Adrenal gland (tissue), 19 donors: ENCODE data around the gene DTD1. TPM values are rescaled to one million over a fixed set of nuclear protein-coding genes. Genes with fewer than 3 reads are reported as not detected.
A peak's percentile ranks its signal among the peaks of the same experiment; 100 is the strongest.

ENCODE experiments used
- DNase-seq, 7 donors: peaks; one replicate each; pipeline ENCODE4 v3.0.0-alpha.2; 2019 to 2020
- H3K27ac ChIP-seq, 5 donors: fragments of 200-600 bp; sonication (generic) in 4 of 5; 1 replicate in 3 of 5; 2 replicates in 2 of 5; pipeline versions ENCODE4 v1.5.1 to v1.8.0; 2016 to 2020; ENCODE audit warnings: mild to moderate bottlenecking in 1 of 5
- H3K27me3 ChIP-seq: fragments of 200-600 bp; 2 replicates; pipeline ENCODE4 v1.8.0; 2021
- H3K36me3 ChIP-seq, 2 donors: fragments of 200-600 bp; replicated peaks in 1 of 2; 1 replicate in 1 of 2; 2 replicates in 1 of 2; pipeline versions ENCODE4 v1.5.1 to v1.8.0; 2018 to 2022
- H3K4me1 ChIP-seq, 2 donors: fragments of 200-600 bp; replicated peaks in 1 of 2; 1 replicate in 1 of 2; 2 replicates in 1 of 2; pipeline versions ENCODE4 v1.5.1 to v1.8.0; 2018 to 2021
- H3K4me3 ChIP-seq, 4 donors: fragments of 200-600 bp; sonication (generic) in 3 of 4; one replicate each; pipeline ENCODE4 v1.5.1; 2016 to 2018
- H3K9me3 ChIP-seq, 3 donors: fragments of 200-600 bp; sonication (generic) in 1 of 3; replicated peaks in 1 of 3; 1 replicate in 2 of 3; 2 replicates in 1 of 3; pipeline versions ENCODE4 v1.5.1 to v1.8.0; 2016 to 2021
- CTCF ChIP-seq, 6 experiments: fragments of 450-650 bp in 4 of 6; fragments of 200-600 bp in 2 of 6; sonication (generic) in 1 of 6; IDR thresholded peaks; 1 replicate in 5 of 6; 2 replicates in 1 of 6; pipeline versions ENCODE4 v1.5.1 to v1.8.0; 2016 to 2021; ENCODE audit warnings: antibody characterized with exemption in 6 of 6, mild to moderate bottlenecking in 2 of 6, moderate library complexity in 1 of 6
- POLR2A ChIP-seq, 2 donors: fragments of 450-650 bp; IDR thresholded peaks; one replicate each; pipeline ENCODE4 v1.6.1; 2017; ENCODE audit warnings: antibody characterized with exemption in 2 of 2, mild to moderate bottlenecking in 2 of 2, moderate library complexity in 1 of 2
- WGBS, 4 donors: extraction: QIAGEN DNeasy Blood & Tissue Kit in 2 of 4; methylation state at CpG; one replicate each; pipeline versions ENCODE4 v1.1.5 to v1.1.7; 2013 to 2017; 5-methylcytosine and 5-hydroxymethylcytosine counted together
- intact Hi-C, 2 donors: fragments of 100-400 bp; cut with DNase I; formaldehyde crosslinking; loops; one replicate each; pipeline versions ENCODE4 v1.14.1 to v1.15.0; 2022 to 2023
- long read RNA-seq, 10 donors: library from polyadenylated mRNA in 3 of 10; unstranded in 2 of 10; stranded (forward) in 1 of 10; transcript quantifications; one replicate each; pipeline ENCODE4 v2.0.0 and lab custom pipeline, GENCODE V29; 2021 to 2026
- polyA plus RNA-seq, 3 donors: library from polyadenylated mRNA; stranded (reverse); fragments of 200-250 nt in 2 of 3; fragments of 350-450 nt in 1 of 3; fragmentation: Illumina TruSeq in 1 of 3; extraction: RNeasy Lipid Tissue Mini Kit (QIAGEN cat#74804) in 1 of 3; gene quantifications; one replicate each; pipeline ENCODE4 v1.2.3, GENCODE V29; 2013 to 2014
- total RNA-seq, 9 donors: library from RNA; depleted of rRNA in 4 of 9; stranded (reverse); fragments of >200 nt in 4 of 9; fragments of 120-200 nt in 1 of 9; fragmentation: NEBNext Ultra II Directional in 1 of 9; extraction: Animal tissue kit (Norgen Biotek cat#: 25700) in 1 of 9; gene quantifications; one replicate each; pipeline versions ENCODE4 v1.1.0 to v1.2.4, GENCODE V29; 2013 to 2023
- donor health status: healthy with polysubstance abuse.
- donor health status: Bipolar disorder and iron deficiency.
- donor health status: DM: yes; HTN: yes; CAD: no.
- donor health status: DM: no; HTN: no; CAD: no.
- donor health status: DM: no; HTN: no; CAD: no.
- donor health status: DM: yes; HTN: yes; CAD: no.

Gene DTD1
- total RNA-seq (10 to 100 TPM; 19.0 to 37.0 (median 33.4) TPM), polyA plus RNA-seq (10 to 100 TPM in 2 of 3 donors, 1 to 10 TPM in 1; 9.5 to 38.9 (median 13.9) TPM)
- long read RNA-seq, donor 1, transcript DTD1-201 (6 exons, 1,387 nt): major isoform, 23 of 58 reads
- long read RNA-seq, donor 1, partial matches to known transcripts: 28 of 58 reads
- long read RNA-seq, donor 1, other reads (novel, unspliced or antisense): 7 of 58 reads
- long read RNA-seq, donor 2, transcript DTD1-201 (6 exons, 1,387 nt): major isoform, 5 of 13 reads
- long read RNA-seq, donor 2, partial matches to known transcripts: 8 of 13 reads
- long read RNA-seq, donor 2, other reads (novel, unspliced or antisense): 0 of 13 reads
- long read RNA-seq, donor 3, transcript DTD1-201 (6 exons, 1,387 nt): major isoform, 5 of 11 reads
- long read RNA-seq, donor 3, partial matches to known transcripts: 0 of 11 reads
- long read RNA-seq, donor 3, other reads (novel, unspliced or antisense): 6 of 11 reads
- long read RNA-seq, donor 4, transcript DTD1-201 (6 exons, 1,387 nt): major isoform, 12 of 15 reads
- long read RNA-seq, donor 4, partial matches to known transcripts: 3 of 15 reads
- long read RNA-seq, donor 4, other reads (novel, unspliced or antisense): 0 of 15 reads
- long read RNA-seq, donor 5, transcript DTD1-201 (6 exons, 1,387 nt): major isoform, 33 of 38 reads
- long read RNA-seq, donor 5, partial matches to known transcripts: 3 of 38 reads
- long read RNA-seq, donor 5, other reads (novel, unspliced or antisense): 1 of 38 reads
- long read RNA-seq, donor 6, transcript DTD1-201 (6 exons, 1,387 nt): major isoform, 13 of 13 reads
- long read RNA-seq, donor 6, partial matches to known transcripts: 0 of 13 reads
- long read RNA-seq, donor 6, other reads (novel, unspliced or antisense): 0 of 13 reads
- long read RNA-seq, donor 7, transcript DTD1-201 (6 exons, 1,387 nt): major isoform, 7 of 7 reads
- long read RNA-seq, donor 7, partial matches to known transcripts: 0 of 7 reads
- long read RNA-seq, donor 7, other reads (novel, unspliced or antisense): 0 of 7 reads
- long read RNA-seq, donor 8, transcript DTD1-201 (6 exons, 1,387 nt): major isoform, 15 of 21 reads
- long read RNA-seq, donor 8, partial matches to known transcripts: 0 of 21 reads
- long read RNA-seq, donor 8, other reads (novel, unspliced or antisense): 6 of 21 reads
- long read RNA-seq, donor 9, transcript DTD1-201 (6 exons, 1,387 nt): major isoform, 10 of 21 reads
- long read RNA-seq, donor 9, partial matches to known transcripts: 11 of 21 reads
- long read RNA-seq, donor 9, other reads (novel, unspliced or antisense): 0 of 21 reads
- long read RNA-seq, donor 10, transcript DTD1-201 (6 exons, 1,387 nt): major isoform, 9 of 16 reads
- long read RNA-seq, donor 10, partial matches to known transcripts: 7 of 16 reads
- long read RNA-seq, donor 10, other reads (novel, unspliced or antisense): 0 of 16 reads

GRCh38 chr20:18587665-18588573, at the start of gene DTD1:
DTD1 (plus strand) TSS chr20:18588054; CDS start chr20:18588073, 19 bp downstream.
- H3K4me1 ChIP-seq: peaks cover 0 to 6% of the 10 kb centered on the region in 2 donors
- WGBS, 4 donors: 0 to 1% (median 0%) methylated on average over 25 to 88 of the region's 88 CpGs
- intact Hi-C loops: no loop called here

GRCh38 chr20:18541741-18542140, 46.1 kb upstream of the DTD1 start:
- peaks cover 0 to 64% of the 10 kb centered on the region in 2 donors for H3K36me3 ChIP-seq

More at GRCh38 chr20:18587665-18588573, at the start of gene DTD1:
- H3K9me3 ChIP-seq: no peaks in the 10 kb centered on the region
- peak within 1 kb of the TSS; percentile 45 to 96 (median 68) for H3K4me3 ChIP-seq
- DNase-seq: peak; percentile 94 to 97 (median 95)
- TF ChIP-seq POLR2A (IDR thresholded peaks at IDR 0.05) (peak; percentile 22 to 41), CTCF (IDR thresholded peaks at IDR 0.05) (peak; percentile 26 to 81 (median 58))
- H3K27ac ChIP-seq: peak within 1 kb of the TSS in 4 of 5 donors; percentile 55 to 86 (median 72)
- H3K27me3 ChIP-seq: no peaks in the 10 kb centered on the region
- no peaks in the 10 kb centered on the region for H3K36me3 ChIP-seq

More at GRCh38 chr20:18541741-18542140, 46.1 kb upstream of the DTD1 start:
- DNase-seq: no peak
- 77 to 87% (median 82%) methylated on average over 5 of the region's 5 CpGs for WGBS, 4 donors
- intact Hi-C loops: no loop called here
- H3K4me3 ChIP-seq: no peak overlapping the region
- no peaks in the 10 kb centered on the region for H3K9me3 ChIP-seq
- TF ChIP-seq POLR2A (IDR thresholded peaks at IDR 0.05) (no peak), CTCF (IDR thresholded peaks at IDR 0.05) (no peak)
- no peak overlapping the region for H3K27ac ChIP-seq
- no peaks in the 10 kb centered on the region for H3K4me1 ChIP-seq
- no peaks in the 10 kb centered on the region for H3K27me3 ChIP-seq
